DMS79 treated with DMSO at 0.1 percent for 48 hours (cell line): ENCODE data around the gene CUL2.
"Not testable (repeated sequence)": the region's sequence is repeated elsewhere in the genome, so short reads cannot be mapped to it uniquely, and the experiment has no call there.

Experiments used
- DNase-seq: peaks from one replicate; lab custom pipeline; 2025; lab: John Stamatoyannopoulos, UW

CUL2 gene

GRCh38 chr10:35079763-35080162 lies 10.4 kb downstream of the CUL2 start:
- no peak for DNase-seq

- DNase-seq = no peak
These were observed 10.9 kb downstream of the CUL2 start for GRCh38 chr10:35079265-35079664.

- no peak for DNase-seq
These were observed 14.9 kb downstream of the CUL2 start for GRCh38 chr10:35075228-35075627.

- DNase-seq = no peak
These were observed 15.9 kb downstream of the CUL2 start for GRCh38 chr10:35074266-35074665.

- no peak for DNase-seq
These were observed 19.6 kb downstream of the CUL2 start for GRCh38 chr10:35070521-35070920.

- DNase-seq = no peak
These were observed 26.2 kb downstream of the CUL2 start for GRCh38 chr10:35063837-35064454.

GRCh38 chr10:35059481-35059880 lies 30.7 kb downstream of the CUL2 start:
- no peak for DNase-seq

GRCh38 chr10:35058686-35059085 lies 31.5 kb downstream of the CUL2 start:
- DNase-seq = no peak

- no peak for DNase-seq
These were observed 32.0 kb downstream of the CUL2 start for GRCh38 chr10:35058134-35058533.

- no peak for DNase-seq
These were observed 33.5 kb downstream of the CUL2 start for GRCh38 chr10:35056686-35057085.

- no peak for DNase-seq
These were observed 34.0 kb downstream of the CUL2 start for GRCh38 chr10:35056133-35056532.

GRCh38 chr10:35050568-35050967 lies 39.6 kb downstream of the CUL2 start:
- DNase-seq = no peak

- DNase-seq = no peak
These were observed 44.1 kb downstream of the CUL2 start for GRCh38 chr10:35046074-35046473.

- DNase-seq = not testable (repeated sequence)
These were observed 44.9 kb downstream of the CUL2 start for GRCh38 chr10:35045275-35045674.

- DNase-seq = no peak
These were observed 46.3 kb downstream of the CUL2 start for GRCh38 chr10:35043796-35044344.

- DNase-seq = no peak
These were observed 47.4 kb downstream of the CUL2 start for GRCh38 chr10:35042783-35043182.

GRCh38 chr10:35041502-35041879 lies 48.6 kb downstream of the CUL2 start:
- DNase-seq = no peak

GRCh38 chr10:35040760-35041501 lies 49.2 kb downstream of the CUL2 start:
- no peak for DNase-seq

- DNase-seq = no peak
These were observed 53.0 kb downstream of the CUL2 start for GRCh38 chr10:35037104-35037503.

GRCh38 chr10:35035606-35036005 lies 54.5 kb downstream of the CUL2 start:
- no peak for DNase-seq

- peak; percentile 0 for DNase-seq
These were observed 62.6 kb downstream of the CUL2 start for GRCh38 chr10:35027567-35027966.

GRCh38 chr10:35025916-35026315 lies 64.2 kb downstream of the CUL2 start:
- DNase-seq = no peak

- DNase-seq = no peak
These were observed 69.7 kb downstream of the CUL2 start for GRCh38 chr10:35020481-35020880.
